ENCODE data around the gene ARHGAP26. TPM values are rescaled to one million over a fixed set of nuclear protein-coding genes. Genes with fewer than 3 reads are reported as not detected.

ARHGAP26 gene
- total and polyA plus RNA-seq, 2 donors (not counting 1 experiment from before 2014, with no cell fraction given) = 4.1 to 6.8 TPM

GRCh38 chr5:143244000-143244736 is 474.0 kb downstream of the ARHGAP26 start:
- Histone ChIP-seq H4K20me1 (ENCODE audit: control insufficient read depth, extremely low read depth, insufficient read depth, low read length) (no peaks in the 10 kb centered on the region), H3K4me3 (replicated peaks in 1 of 4; ENCODE audit: control extremely low read depth in 1 of 4, insufficient read depth in 1 of 4, low read depth in 3 of 4, low read length in 4 of 4) (peak overlapping the region in 2 of 4 experiments; percentile 0 to 38), H3K4me2 (ENCODE audit: extremely low read depth, insufficient read depth, low read length) (peak overlapping the region; percentile 48), H3K4me1 (ENCODE audit: control insufficient read depth, extremely low read depth, insufficient read depth, low read length) (peaks cover 45% of the 10 kb centered on the region), H3K27me3 (ENCODE audit: control insufficient read depth, insufficient read depth, low read length) (no peaks in the 10 kb centered on the region), H3K27ac (ENCODE audit: insufficient read depth, low read length) (peak overlapping the region; percentile 90), H2AFZ (ENCODE audit: low read length) (peak overlapping the region; percentile 1), H3K9ac (ENCODE audit: insufficient read depth, low read length) (peak overlapping the region; percentile 47), H3K36me3 (ENCODE audit: control insufficient read depth, insufficient read depth, low read length) (no peaks in the 10 kb centered on the region), H3K9me3 (ENCODE audit: control insufficient read depth, insufficient read depth, low read depth, low read length) (no peaks in the 10 kb centered on the region), H3K79me2 (ENCODE audit: control insufficient read depth, insufficient read depth, low read length) (no peaks in the 10 kb centered on the region)
- TF ChIP-seq EZH2 (IDR thresholded peaks at IDR 0.05; ENCODE audit: low read length, missing control alignments) (no peak), CTCF (conservative IDR thresholded peaks at IDR 0.05 in 1 of 2, IDR thresholded peaks at IDR 0.05 in 1 of 2; ENCODE audit: low read depth in 1 of 2, low read length in 2 of 2) (no peak)
- DNase-seq (ENCODE audit: low read depth in 2 of 2) = peak; percentile 96 to 99

- H3K79me2 ChIP-seq (ENCODE audit: control insufficient read depth, insufficient read depth, low read length) = no peaks in the 10 kb centered on the region
- H4K20me1 ChIP-seq (ENCODE audit: control insufficient read depth, extremely low read depth, insufficient read depth, low read length) = no peaks in the 10 kb centered on the region
- peak overlapping the region; percentile 48 for H3K4me2 ChIP-seq (ENCODE audit: extremely low read depth, insufficient read depth, low read length)
- H3K27me3 ChIP-seq (ENCODE audit: control insufficient read depth, insufficient read depth, low read length) = no peaks in the 10 kb centered on the region
- no peak for TF ChIP-seq EZH2 (IDR thresholded peaks at IDR 0.05; ENCODE audit: low read length, missing control alignments)
- H3K9ac ChIP-seq (ENCODE audit: insufficient read depth, low read length) = no peak overlapping the region
- peaks cover 47% of the 10 kb centered on the region for H3K4me1 ChIP-seq (ENCODE audit: control insufficient read depth, extremely low read depth, insufficient read depth, low read length)
- no peak overlapping the region for H3K4me3 ChIP-seq (replicated peaks in 1 of 4; ENCODE audit: control extremely low read depth in 1 of 4, insufficient read depth in 1 of 4, low read depth in 3 of 4, low read length in 4 of 4)
- H3K9me3 ChIP-seq (ENCODE audit: control insufficient read depth, insufficient read depth, low read depth, low read length) = no peaks in the 10 kb centered on the region
- H3K27ac ChIP-seq (ENCODE audit: insufficient read depth, low read length) = peak overlapping the region; percentile 90
- peak in 1 of 2 donors; percentile 71 for DNase-seq (ENCODE audit: low read depth in 2 of 2)
- H3K36me3 ChIP-seq (ENCODE audit: control insufficient read depth, insufficient read depth, low read length) = no peaks in the 10 kb centered on the region
- H2AFZ ChIP-seq (ENCODE audit: low read length) = no peak overlapping the region
Observed at GRCh38 chr5:143244990-143245389, 474.8 kb downstream of the ARHGAP26 start.

GRCh38 chr5:143245929-143246561 is 475.9 kb downstream of the ARHGAP26 start:
- TF ChIP-seq EZH2 (IDR thresholded peaks at IDR 0.05; ENCODE audit: low read length, missing control alignments) = no peak
- TF ChIP-seq CTCF (conservative IDR thresholded peaks at IDR 0.05 in 1 of 2, IDR thresholded peaks at IDR 0.05 in 1 of 2; ENCODE audit: low read depth in 1 of 2, low read length in 2 of 2) = no peak
- Histone ChIP-seq H2AFZ (ENCODE audit: low read length) (no peak overlapping the region), H3K27me3 (ENCODE audit: control insufficient read depth, insufficient read depth, low read length) (no peaks in the 10 kb centered on the region), H4K20me1 (ENCODE audit: control insufficient read depth, extremely low read depth, insufficient read depth, low read length) (no peaks in the 10 kb centered on the region), H3K4me3 (replicated peaks in 1 of 4; ENCODE audit: control extremely low read depth in 1 of 4, insufficient read depth in 1 of 4, low read depth in 3 of 4, low read length in 4 of 4) (no peak overlapping the region), H3K79me2 (ENCODE audit: control insufficient read depth, insufficient read depth, low read length) (no peaks in the 10 kb centered on the region), H3K27ac (ENCODE audit: insufficient read depth, low read length) (peak overlapping the region; percentile 17), H3K9me3 (ENCODE audit: control insufficient read depth, insufficient read depth, low read depth, low read length) (no peaks in the 10 kb centered on the region), H3K36me3 (ENCODE audit: control insufficient read depth, insufficient read depth, low read length) (no peaks in the 10 kb centered on the region), H3K9ac (ENCODE audit: insufficient read depth, low read length) (no peak overlapping the region), H3K4me2 (ENCODE audit: extremely low read depth, insufficient read depth, low read length) (peak overlapping the region; percentile 41), H3K4me1 (ENCODE audit: control insufficient read depth, extremely low read depth, insufficient read depth, low read length) (peaks cover 43% of the 10 kb centered on the region)
- peak; percentile 92 to 98 for DNase-seq (ENCODE audit: low read depth in 2 of 2)
